HG03097 (cell line): Measurements from ENCODE around the gene PIM3.

Experiments
- ATAC-seq: cut with Tn5 transposase; IDR thresholded peaks from one replicate; pipeline ENCODE4 v1.9.1; 2021; ENCODE audit not compliant: unreplicated experiment, low FRiP score

PIM3 gene

DNA sequence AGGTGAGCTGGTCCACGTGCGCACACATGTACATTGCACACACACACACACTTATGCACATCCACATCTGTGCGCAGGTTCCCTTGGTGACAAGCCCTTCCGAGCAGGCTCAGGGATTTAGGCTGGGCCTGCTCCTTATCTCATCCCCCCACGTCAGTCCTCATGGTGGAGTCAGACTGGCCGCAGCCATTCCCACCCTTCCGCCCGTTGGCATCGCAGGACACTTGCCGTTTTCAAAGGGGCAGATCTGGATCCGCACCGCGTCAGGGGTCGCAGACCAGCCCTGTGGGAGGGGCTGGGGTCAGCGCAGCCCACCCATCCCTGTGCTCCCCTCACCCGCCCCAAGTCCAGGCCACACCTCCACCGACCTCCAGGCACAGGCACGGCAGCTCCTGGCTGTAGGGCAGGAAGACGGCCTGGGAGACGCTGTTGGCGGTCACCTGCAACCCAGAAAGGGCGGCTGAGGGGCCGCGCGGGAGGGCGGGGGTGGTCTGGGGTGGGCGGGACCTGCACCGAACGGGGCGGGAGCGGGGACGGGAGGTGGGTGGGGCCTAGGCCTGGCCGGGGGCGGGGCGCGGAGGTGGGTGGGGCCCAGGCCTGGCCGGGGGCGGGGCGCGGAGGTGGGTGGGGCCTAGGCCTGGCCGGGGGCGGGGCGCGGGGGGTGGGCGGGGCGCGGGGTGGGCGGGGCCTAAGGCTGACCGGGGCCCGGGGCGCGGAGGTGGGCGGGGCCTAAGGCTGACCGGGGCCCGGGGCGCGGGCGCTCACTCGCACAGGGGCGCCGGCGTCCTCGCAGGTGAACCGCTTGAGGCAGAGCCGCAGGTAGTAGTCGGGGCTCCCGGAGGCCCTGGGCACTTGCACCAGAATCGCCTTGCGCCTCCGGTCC lies 38.7 kb downstream of the PIM3 start:
- ATAC-seq = no peak

DNA sequence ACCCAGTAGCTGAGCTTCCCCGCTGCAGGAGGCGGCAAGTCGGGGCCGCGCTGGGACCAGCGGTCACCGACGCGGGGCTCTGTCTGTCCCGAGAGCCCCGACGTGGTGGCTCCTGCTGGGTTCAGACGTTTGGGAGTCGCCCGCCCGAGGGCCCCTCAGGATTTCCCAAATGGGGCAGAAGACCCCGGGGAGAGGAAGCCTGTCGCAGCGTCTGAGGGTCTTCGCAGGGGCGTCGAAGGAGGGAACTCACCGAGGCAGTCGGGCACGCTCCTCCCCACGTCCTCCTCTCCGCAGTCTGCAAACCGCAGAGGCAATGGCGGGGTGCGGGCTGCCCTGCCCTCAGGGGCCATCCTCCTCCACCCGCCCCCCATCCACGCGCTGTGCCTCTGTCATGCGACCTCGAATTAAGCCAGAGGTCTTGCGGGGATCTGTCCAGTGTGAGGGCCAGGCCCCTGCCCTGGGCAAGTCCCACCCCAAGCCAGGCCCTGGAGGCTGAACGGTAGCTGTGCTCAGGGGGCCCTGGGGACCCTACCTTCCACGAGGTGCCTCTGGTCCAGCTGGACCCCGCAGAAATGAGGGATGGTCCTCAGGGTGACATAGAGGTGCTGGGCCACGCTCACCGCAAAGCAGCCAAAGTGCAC lies 39.5 kb downstream of the PIM3 start:
- no peak for ATAC-seq

DNA sequence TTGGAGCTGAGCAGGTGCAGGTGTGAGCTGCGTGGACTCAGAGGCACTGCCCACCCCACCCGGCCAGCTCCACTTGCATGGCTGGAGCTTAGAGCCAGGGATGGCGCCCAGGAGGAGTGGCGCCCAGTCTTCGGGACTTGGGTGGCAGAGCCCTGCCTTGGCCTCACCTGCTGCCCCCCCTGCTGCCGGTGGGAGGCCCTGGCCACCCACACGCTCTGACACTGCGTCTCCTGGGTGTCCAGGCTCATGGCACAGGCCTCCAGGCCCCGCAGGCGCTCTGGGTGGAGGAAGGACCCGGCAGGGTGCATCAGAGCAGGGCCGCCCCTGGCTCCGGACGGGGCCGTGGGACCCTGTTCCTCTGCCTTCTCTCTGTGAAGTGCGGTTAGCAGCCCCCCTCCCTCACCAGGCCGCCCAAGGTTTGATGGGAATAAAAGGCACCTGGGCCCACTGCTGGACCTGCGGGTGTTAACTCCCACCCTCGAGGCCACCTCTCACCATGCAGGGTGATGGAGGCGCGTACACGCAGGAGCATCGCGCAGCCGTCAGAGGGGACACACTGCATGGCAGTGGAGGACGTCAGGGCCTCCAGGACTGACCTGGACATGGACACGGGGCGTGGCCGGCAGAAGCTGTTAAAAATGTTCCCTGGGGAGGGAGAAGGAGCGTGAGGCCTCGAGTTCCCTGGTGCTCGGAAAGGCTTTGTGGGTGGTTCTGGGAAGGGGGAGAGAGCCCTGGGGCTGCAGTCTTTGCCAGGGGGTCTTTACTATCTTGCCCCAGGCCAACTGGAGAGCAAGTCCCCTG lies 40.2 kb downstream of the PIM3 start:
- no peak for ATAC-seq

DNA sequence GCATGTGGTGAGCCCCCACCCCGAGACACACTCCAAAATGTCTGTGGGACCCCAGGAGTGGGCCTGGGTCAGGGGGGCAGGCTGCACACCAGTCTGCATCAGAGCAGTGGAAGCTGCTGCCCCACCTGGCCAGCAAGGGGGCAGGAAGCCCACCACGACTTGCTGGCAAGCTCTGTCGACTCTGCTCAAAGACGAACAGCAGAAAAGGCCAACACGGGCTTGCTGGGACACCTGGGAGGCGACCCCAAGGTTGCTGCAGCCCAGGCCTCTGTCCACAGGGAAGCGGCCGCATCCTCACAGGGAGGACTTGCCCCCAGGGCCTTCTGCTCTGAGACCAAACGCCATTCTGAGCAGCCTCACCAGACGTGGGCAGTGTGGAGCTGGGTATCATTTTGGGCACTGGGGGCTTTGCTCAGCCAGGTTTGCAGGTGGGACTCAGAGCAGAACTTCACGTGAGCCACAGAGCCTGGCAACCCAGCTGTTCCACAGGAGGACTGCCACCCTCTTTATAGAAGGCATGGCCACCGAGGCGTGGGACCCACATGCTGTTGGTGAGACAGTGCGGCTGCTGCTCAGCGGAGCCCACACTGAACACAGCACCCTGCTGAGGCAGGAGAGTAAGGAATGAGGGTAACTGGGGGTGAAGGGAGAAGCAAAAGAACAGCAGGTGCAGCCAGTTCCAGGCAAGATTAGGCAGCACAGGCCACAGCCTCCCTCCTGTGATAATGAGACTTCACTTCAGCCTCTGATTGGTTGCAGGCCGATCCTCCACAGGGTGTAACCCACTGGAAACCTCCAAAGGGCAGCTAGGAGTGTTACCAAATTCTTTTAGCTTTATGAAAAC lies 41.0 kb downstream of the PIM3 start:
- no peak for ATAC-seq

DNA sequence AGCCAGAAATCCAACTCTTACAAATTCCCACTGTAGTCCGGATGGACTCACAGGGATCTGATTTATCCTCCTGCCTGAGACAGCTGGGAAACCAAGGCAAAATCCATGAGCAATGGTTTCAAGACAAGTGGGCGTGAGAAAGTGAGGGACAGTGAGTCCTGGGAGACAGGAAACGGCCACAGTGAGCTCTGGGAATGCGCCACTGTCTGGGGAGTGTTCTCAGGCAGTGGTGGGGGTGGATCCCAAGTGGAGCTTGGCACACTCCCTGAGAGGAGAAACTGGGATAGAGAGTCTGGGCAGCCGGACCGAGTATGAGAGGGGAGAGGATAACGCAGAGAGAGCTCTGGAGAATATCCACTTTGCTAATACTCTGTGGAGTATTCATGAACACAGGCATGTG lies 42.2 kb downstream of the PIM3 start:
- ATAC-seq = no peak

DNA sequence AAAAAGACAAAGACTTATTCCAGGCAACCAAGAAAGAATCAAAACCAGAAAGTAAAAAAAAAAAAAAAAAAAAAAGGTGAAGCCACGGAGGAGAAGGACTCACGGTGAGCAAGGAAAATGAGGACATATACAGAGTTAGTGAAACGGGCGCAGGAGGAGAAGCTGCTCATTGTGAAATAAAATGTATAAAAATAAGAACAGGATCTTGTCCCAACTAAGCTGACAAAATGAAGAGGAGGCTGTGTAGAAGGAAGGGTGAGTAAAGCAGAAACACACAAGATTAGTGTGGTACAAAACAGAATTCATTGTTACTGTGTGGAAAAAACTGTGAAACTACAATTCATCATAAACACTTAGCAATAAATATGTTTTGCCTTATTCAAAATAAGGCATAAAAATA lies 44.3 kb downstream of the PIM3 start:
- ATAC-seq = no peak

DNA sequence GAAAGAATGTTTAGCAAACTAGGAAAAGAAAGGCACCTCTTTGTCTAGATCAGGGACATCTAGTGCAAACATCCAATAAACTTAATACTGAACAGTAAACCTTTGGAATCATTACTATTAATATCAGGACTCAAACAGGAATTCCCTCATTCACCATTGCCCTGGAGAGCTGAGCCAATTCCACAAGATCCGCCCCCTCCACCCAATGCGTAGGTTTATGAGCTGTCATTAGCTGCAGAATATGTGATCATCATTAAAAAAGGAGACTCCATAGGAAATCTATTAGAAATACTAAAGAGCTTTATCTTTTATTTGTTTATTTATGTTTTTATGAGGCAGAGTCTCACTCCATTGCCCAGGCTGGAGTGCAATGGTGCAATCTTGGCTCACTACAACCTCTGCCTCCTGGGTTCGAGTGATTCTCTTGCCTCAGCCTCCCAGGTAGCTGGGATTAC lies 46.5 kb downstream of the PIM3 start:
- no peak for ATAC-seq

DNA sequence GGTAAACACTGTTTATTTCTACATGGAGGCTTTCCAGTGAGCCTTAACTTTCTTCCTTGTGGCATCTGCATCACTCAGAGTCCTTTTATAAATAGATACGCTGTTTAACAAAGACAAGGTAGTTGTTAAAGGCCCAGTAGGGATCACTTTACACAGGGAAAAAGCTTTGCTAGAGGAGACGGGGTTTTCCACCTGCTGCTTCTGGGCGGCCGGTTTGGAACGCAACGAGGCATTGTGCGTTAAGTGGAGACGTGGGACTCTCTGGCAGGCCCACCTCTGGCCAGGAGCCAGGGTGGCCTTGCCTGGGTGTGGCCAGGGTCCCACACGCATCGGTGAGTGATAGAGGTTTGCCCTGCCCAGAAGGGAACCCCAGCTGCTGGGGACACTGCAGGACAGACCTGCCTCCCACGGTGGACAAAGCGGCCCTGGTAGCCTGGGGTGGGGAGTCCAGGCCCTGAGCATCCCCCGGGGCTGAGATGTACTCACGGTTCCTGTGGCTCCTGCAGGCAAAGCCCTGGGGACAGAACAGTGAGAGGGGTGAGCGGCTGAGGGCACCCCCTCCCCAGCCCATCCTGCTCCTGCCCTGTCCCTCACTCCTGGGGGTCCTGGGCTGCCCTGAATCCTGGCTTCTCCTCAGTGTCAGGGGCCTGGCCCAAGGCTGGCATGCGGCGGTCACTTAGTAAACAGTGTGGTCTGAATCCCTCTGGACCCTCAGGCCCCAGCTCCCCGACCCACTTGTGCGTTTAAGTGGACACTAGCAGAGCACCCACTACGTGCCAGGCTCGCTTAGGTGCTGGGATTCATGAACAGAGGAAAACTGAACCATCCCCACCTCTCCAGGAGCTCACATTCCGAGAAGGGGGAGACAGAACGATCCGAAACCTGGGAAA lies 47.8 kb downstream of the PIM3 start:
- ATAC-seq = no peak

DNA sequence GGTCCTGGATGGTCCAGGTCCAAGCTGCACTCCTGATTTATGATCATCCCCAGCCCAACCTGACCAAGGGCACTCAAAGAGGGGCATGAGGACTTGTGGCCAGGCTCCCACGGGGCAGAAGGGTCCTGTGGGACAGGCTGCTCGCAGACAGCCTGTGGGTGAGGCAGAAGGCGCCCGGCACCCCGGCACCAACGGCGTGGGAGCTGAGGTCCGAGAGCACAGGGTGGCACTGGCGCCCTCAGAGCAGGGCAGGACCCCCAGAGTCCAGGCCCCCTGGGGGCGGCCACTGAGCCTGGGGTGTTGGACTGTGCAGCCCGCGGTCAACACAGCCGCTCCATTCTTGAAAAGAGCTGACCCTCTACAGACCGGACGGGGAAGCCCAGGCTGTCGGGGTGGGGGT lies 48.7 kb downstream of the PIM3 start:
- no peak for ATAC-seq

DNA sequence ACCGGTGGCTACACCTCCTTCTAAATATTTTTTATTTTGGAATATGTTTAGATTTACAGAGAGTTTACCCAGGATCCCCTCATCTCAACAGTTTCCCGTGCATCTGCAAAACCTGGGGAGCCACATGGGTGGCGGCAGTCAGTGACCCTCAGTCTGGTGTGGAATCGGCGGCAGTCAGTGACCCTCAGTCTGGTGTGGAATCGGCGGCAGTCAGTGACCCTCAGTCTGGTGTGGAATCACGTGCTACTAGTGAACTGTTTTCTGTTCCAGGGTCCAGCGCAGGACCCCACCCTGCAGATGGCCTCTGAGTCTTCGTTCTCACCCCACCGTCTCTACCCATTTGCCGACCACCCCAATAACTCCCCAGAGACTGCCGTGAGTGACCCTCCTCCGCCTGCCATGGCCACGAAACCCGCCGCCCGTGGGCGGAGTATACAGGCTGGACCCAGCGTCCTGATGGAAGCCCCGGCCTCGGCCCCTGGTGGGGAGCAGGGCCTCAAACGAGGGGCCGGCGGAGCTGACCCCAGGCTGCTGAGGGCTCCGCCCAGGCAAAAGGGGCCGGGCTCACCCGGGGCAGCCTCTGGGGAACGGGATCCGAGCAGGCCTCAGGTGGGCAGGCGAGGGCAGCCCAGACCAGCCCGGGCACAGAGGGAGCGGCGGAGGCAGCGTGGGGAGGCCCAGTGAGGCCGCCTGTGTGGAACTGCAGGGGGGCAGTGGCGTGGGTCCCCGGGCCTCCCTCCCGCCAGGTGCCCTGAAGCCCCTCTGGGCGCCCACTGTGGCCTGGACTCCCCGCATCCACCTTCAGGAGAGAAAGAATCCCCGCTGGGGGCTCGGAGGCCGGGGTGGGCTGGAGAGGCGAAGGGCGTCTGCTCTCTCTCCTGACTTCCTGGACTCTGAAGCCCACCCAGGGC lies 49.4 kb downstream of the PIM3 start:
- ATAC-seq = no peak

DNA sequence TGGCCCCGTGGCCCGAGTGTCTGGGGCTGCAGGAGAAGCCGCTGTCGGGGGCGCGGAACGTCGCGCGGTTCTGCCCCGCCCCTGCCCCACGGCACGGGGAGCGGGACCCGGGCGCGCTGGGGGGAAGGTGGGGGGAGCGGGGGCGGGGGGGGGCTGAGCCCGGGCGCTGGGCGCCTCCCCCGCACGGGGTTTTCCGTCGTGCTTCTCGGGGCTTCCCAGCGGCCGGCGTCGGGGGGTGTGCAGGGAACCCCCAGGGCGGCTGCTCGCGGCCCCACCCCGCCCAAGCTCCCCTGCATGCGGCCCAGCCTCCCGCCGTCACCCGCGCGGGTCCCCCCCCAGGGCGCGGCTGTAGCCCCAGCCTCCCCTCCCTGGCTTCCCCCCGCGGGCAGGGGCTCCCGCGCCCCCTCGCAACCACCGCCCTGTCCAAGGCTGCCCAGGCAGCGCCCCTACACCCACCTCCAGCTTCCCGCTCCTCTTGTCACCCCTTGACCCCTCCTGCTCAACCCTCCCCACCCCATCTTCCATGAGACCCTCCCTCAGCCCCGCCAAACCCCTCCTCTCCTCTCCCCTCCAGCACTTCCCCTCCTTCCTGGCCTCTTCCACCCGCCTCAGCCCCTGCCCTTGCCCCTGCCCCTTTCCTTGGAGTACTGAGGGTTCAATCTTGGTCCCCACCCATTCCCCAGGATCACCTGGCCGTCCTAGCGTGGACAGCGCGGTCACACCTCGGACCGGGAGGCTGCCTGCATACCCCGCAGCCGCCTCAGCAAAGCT lies 50.3 kb downstream of the PIM3 start:
- no peak for ATAC-seq

DNA sequence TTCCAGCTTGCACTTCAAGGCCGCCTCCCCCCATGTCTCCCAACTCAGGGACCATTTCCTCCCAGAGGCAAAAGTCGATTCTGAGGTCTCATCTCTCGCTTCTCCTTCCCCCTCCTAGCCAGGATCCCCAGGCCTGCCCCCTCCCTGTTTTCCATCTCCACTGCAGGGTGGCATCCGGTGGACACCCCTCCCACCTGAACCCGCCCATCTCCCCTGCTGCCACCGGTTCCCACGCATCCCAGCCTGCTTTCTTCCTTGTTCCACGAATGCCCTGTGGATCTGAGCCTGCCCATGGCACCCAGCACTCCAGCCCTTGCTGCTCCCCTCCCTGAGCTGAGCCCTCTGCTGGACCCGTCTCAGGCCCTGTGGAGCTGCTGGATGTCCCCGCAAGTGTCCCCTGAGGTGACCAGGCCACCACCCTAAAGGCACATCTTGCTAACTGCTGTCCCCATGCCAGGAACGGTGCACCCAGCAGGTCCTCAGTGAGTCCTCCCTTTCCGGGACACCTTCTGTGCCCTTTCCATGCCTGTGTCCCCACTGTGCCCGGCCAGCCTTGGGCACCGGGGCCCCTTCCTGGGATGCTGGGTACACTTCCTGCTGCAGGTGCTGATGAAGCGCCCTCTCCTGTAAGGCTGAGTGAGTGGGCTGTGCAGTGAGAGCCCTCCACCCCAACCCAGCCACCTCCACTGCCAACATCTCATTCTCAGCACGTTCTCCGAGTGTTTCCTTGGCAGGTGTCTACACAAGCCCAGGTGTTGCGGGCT lies 51.1 kb downstream of the PIM3 start:
- no peak for ATAC-seq

DNA sequence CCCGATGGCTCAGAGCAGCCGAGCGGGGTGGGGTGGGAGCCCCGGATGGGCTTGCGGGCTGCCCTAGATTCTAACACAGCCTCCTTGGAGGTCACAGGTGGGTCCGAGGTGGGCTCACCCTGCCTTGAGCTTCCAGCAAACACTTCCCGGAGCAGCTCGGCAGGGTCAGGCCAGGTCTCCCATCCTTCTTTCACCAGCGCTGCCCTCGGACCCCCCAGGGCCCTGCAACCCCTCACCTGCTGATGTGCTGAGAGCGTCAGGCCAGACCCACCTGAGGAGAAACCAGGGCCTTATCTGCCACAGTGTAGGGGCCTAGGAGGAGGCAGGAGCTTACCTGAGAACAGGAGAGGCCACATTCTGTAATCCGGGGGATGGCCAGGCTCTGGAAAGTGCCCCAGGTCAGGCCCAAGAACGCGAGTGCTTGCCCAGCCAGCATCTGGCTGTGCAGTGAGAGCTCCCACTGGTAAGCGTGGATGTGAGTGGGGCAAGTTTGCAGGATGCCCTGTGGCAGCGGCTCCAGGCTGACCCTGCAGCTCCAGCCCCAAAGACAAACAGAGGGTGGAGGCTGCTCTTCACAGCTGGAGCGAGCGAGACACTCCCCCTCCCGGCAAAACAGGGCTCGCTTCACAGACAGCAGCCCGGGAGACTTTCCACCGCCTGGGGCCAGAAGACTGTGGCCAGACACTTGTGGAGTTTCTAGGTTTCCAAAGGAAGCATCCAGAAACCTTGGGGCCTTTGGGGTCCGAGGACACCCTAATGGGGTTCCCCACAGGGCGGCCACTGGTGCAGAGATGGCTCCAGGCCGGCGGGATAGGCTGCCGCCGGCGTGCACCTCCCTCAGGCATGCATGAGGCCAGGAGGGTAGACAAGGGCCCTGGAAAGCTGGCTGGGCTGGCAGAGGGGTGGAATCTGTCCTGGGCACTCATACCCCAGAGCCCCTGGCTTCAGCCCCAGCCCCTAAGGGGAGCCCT lies 51.9 kb downstream of the PIM3 start, which contains the start of gene IL17REL:
IL17REL (minus strand) TSS at position 555 of the 971 bp plus-strand sequence; CDS start at position 436, 119 bp downstream.
- ATAC-seq = no peak
